HG02943 (cell line): ENCODE data around the gene ITGB1.
"Not testable (repeated sequence)": the region's sequence is repeated elsewhere in the genome, so short reads cannot be mapped to it uniquely, and the experiment has no call there.

Source experiments
- ATAC-seq: cut with Tn5 transposase; IDR thresholded peaks from one replicate; pipeline ENCODE4 v1.9.1; 2021; ENCODE audit warnings: mild to moderate bottlenecking, low read depth, moderate library complexity; ENCODE audit not compliant: unreplicated experiment

ITGB1 gene

DNA sequence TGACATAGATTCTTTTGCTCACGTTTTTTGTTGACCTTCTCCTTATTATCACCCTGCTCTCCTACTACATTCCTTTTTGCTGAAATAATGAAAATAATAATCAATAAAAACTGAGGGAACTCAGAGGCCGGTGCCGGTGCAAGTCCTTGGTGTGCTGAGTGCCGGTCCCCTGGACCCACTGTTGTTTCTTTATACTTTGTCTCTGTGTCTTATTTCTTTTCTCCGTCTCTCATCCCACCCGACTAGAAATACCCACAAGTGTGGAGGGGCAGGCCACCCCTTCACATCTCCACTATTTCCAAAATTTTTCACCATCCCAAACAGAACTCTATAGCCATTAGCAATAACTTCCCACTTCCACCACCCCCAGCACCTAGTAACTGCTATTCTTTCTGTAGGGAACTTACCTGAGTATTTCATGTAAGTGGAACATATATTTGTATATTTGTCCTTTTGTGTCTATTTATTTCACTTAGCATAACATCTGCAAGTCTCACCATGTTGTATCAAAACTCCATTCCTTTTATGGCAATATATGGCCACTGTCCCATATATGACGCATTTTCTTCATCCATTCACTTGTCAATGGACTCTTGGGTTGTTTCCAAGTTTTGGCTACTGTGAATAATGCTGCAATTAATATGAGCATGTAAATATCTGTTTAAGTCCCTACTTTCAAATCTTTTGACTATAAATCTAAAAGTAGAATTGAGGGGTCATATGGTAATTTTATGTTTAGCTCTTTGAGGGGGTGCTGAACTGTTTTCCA lies 62.6 kb downstream of the ITGB1 start:
- not testable (repeated sequence) for ATAC-seq

DNA sequence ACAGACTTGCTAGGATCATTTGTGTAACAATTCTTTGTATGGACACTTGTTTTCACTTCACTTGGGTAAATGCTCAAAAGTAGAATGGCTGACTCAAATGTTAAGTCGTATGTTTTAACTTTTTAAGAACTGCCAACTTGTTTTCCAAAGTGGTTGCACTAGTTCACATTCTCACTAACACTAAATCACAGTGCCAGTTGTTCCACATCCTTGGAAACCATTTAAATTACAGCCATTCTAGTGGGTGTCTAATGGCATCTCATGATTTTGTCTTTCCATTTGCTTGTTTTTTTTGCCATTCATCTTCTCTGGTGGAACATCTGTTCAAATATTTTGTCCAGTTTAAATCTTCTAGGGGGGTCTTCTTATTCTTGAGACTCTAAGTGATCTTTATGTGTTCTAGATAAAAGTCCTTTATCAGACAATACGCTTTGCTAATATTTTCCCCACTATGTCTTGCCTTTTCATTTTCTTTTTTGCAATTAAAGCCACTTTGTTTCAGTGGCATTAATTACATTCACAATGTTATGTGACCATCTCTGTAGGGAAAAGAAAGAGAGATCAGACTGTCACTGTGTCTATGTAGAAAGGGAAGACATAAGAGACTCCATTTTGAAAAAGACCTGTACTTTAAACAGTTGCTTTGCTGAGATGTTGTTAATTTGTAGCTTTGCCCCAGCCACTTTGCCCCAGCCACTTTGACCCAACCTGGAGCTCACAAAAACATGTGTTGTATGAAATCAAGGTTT lies 63.9 kb downstream of the ITGB1 start:
- no peak for ATAC-seq

DNA sequence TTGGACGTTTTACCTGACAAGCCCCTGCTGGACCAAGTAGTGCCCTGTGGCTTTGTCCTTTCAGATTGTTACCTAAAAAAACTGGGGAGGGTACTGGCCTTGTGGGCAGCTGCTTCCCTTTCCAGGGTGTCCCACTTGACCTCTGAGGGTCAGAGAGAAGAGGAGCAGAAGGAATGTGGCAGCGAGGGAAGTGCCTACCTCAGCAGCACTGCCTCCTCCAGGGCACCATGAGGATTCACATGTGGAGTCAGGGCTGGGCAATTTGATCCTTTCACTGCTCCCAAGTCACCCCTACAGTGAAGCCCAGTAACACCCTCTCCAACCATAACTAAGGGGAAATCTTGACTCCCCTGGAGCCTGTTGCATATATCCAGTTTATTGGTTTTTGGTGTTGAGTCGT lies 64.6 kb downstream of the ITGB1 start:
- ATAC-seq, result no peak

DNA sequence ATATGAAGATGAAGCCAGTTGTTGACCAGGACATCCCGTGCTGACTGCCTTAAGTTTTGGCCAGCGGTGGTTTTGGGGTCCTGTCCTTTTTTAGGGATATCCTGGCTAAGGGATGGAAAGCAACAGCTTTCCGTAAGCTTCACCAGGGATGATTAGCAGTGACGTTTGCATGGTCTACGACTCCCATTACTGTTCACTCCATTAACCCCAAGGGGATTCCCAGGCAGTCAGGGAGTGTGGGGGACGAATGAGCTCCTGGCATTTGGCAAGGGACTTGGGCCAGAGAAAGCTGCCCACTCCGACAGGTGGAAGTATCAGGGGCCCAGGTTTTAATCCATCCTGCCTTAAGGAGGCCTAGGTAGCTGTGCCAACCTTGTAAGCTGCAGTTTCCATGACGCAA lies 66.8 kb downstream of the ITGB1 start:
- no peak for ATAC-seq

DNA sequence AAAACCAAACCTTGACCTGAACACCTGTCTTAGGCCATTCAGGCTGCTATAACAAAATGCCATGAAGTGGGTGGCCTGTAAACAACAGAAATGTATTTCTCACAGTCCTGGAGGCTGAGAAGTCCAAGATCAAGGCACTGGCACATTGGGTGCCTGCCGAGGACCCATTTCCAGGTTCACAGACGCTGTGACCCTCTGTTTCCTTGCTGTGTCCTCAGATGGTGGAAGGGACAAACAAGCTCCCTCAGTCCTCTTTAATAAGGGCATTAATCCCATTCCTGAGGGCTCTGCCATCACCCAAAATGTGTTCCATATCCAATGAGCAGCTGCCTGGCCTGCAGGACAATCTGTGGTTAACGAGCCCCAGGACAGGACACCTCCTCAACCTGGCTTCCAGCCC lies 67.6 kb downstream of the ITGB1 start:
- no peak for ATAC-seq

DNA sequence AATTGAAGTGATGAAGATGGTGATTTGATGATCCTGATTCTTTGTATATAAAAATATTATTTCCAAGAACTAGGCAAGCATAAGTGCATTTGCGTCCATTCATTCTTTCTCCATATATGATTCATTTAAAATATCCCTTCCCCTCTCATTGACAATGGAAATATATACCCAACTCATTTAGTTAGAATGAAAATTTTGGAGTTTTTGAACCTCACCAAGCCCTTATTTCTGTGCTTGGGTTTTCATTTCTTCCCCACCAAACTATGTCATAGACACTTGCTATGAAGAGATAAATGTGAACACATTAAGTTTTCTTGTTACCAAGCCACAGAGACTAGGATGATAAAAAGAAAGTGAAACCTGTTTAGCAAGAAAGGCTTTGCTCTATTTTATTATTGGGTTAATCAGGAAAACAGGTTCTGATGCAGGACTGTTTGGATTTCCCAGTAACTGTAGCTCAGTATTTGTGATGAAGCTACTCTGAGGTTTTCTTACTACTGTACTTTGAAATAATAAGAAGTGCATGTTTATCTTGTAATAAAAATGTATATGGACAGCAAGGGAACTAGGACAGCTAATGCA lies 68.3 kb downstream of the ITGB1 start:
- no peak for ATAC-seq

DNA sequence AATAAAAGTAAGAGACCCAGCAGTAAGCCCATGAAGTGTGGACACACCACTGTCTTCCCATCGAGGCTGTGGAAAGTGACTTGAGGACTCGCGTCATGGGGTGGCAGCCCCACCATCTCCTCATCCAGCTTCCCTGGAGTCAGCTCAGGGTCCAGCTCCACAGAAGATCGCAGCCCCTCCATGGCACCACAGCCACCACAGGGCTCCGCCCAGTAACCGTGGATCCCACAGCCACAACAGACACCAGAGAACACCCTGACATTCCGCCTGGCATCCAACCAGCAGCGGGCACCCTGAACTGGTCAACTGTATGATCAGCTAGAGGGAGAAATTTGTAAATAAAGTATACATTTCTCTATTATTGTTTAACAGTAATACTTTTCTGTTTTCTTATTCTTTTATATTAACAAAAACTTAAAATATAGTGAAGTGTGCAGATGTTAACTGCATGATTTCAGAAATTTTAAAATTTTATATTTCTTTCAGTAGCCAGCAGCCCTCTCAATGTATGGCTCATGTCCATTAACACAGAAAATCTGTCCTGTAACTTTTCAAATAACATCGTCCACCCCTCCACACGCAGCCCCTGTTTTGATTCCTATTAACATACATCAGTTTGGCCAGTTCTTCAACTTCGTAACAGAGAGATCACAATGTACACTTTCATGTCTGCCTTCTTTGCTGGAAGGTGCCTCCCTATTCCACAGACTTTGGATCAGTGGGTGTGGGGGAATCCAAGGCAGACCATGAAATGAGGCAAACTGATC lies 69.7 kb downstream of the ITGB1 start:
- no peak for ATAC-seq

DNA sequence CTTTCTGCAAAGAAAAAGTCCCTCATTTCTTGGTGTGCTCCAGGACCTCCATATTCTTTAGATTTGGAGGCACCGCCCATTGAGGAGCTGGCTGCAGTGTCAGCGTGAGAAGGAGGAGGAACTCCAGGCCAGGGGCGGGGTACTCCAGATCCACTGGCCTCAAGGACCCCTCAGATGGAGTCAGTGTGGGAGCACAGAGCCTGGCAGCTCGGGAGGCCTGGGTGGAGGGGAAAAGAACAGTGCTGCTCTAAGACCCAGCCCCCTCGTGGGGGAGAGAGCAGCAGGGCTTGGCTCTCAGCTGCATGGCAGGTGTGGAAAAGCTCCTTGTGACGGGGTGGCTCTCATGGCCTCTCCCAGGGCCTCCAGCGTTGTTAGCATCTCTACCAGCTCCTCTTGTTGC lies 70.5 kb downstream of the ITGB1 start:
- ATAC-seq, result no peak

DNA sequence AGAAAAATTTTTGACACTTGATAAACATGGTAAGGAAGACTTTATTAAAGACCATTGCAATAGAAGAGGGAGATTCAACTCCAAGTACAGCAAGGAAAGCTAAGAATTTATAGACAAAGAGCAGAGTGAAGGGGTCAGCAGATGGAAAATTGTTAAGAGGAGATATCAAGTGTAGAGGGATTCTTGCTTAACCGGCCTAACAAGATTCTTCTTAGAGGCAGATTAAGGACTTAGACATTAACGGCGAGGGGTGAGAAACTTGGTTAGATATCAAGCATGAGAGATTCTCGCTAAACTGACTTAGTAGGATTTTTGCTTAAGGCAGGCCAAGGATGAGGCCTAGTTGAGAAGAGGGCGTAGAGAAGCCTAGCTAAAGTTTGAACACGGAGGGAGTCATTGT lies 76.0 kb downstream of the ITGB1 start:
- ATAC-seq, result no peak

DNA sequence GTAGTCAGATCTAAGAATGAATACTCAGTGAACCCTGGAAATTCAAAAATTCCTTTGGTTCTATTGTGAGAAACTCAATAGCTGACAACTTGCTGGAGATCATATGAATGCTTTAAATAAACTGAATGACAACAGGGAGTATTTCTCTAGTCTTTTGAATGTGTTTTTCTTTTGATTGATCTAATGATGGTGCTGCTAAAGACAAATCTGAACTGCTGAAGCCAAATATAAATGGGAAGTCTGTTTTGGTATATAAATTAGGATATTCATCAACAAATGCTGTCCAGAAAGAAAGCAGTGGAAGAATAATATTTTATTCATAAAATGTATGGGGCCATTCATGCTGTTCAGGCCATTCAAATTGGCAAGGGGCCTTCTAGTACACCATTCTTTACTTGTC lies 79.4 kb downstream of the ITGB1 start:
- ATAC-seq, result no peak

DNA sequence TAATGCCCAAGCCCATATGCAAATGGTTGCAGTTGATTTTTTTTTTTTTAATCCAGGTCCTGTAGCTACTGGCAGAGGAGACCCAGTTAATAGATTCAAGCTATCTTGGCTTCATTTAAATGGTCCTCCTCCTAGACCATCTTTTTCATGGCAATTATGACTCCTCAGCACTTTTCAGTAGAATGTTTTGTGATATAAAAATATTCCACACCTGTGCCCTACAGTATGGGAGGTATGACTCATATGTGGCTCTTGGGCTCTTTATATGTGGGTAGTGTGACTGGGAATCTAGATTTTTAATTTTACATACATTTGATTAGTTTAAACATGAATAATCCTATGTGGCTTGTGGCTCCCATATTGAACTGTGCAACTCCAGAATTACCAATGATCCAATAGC lies 80.1 kb downstream of the ITGB1 start:
- ATAC-seq, result no peak

DNA sequence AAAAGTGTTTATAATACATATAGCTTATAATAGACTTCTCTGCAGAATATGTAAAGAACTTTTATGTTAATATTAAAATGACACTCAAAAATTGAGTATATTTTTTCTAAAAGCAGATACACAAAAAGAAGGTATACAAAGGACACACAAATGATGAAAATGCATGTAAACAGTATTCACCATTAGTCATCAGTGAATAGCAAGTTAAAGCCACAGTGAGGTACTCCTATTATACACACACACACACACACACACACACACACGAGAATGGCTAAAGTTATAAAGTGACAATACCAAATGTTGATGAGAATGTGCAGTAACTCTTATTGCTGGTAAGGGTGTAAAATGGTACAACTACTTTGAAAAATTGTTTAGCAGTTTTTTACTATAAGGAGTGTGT lies 92.9 kb downstream of the ITGB1 start:
- no peak for ATAC-seq

DNA sequence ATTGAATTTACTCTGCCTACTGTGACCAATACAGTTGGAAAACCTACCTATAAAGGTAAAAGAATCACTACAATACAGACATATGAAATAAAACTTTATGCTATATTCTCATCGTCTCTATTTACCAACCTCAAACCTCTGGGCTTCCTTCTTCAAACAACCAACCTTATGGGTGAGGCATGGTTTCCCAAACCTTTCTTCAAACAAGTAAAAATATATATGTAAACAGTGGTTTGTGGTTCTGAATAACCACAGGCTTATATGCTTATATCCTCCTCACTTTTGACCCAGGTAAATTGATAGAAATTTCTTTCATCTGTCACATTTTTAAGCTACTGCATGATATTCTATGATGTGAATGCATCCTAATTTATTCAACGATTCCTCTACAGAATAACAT lies 103.6 kb downstream of the ITGB1 start:
- no peak for ATAC-seq

DNA sequence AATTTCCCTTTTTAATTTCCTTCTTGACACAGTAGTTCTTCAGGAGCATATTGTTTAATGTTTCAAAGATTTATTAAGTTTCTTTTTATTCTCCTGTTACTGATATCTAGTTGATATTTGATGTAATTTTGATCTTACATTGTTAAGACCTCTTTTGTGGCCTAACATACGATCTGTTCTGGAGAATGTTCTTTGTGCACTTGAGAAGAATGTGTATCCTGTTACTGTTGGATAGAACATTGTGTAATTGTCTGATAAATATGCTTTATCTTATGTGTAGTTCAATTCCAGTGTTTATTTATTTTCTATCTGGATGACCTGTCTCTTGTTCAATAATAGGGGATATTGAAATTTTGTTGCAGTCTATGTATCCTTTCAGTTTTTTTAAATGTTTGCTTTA lies 106.7 kb downstream of the ITGB1 start:
- ATAC-seq, result no peak
